ENCODE results near the gene STXBP6.

The STXBP6 gene

DNA sequence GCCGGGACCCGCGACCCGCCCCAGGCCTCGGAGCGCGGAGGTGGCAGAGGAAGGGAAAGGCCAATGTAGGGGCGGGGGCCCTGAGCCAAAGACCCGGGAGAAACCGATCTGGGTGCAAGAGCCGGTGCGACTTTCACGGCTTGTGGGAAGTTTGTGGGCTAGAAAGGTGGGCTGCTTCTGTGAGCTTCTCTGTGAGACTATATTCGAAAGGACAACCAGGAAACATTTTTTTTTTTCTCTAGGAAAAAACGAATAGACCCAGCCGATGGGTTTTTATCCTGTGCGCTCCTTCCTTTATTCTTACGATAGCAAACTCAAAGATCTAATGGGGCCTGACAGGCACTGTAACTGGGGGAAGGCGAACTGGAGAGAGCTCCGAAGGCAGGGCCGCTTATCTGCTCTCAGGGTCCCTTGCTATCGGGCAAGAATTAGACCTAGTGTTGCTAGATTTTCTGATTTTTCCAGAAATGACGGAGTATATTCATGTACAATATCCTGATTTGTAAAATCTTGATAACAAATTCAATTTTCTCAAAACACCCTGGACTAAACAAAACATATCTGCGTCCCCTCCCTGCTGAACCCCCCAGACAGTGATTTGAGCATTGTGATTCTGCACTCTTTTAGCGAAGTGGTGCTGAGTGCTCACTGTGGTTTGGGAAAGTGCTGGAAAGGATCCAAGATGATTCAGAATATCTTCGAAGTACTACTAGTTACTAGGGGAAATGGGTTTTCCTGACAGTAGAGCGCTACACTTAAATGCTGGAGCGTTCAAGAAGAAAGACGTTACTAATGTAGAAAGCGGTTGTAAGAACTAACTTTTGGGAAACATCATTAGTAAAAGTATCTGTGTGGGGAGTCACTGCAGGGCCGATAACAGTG, 563 bp upstream of the STXBP6 start:
- peak; percentile 81 for DNase-seq

GRCh38 chr14:25049093-25049567, 817 bp downstream of the STXBP6 start:
- no peak for DNase-seq

- peak; percentile 46 for DNase-seq
These were observed 1.6 kb downstream of the STXBP6 start for GRCh38 chr14:25048170-25049016.

- DNase-seq, result no peak
These were observed 3.5 kb downstream of the STXBP6 start for GRCh38 chr14:25046301-25046943.

- no peak for DNase-seq
These were observed 5.7 kb downstream of the STXBP6 start for GRCh38 chr14:25044106-25044698.

GRCh38 chr14:25042362-25043299, 7.3 kb downstream of the STXBP6 start:
- DNase-seq, result peak; percentile 68

DNA sequence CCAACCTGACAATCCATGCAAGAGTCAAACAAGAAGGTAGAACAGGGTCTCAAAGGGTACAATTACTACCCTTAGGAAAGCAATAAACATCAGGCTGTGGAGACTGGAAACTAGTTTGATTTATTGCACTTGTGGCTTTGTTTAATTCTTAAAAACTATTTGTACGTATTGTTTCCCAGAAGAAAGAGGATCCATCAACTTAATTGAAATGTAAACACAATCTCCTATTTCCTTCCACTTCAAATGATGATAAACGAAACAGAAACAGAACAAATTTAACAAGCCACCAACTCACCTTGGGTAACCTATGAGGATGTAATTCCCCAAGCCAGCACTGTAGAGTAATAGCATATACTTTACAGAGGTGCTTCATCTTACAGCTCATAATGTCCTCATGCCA, 8.0 kb downstream of the STXBP6 start:
- DNase-seq, result no peak

- no peak for DNase-seq
These were observed 8.5 kb downstream of the STXBP6 start for GRCh38 chr14:25041484-25041883.

- no peak for DNase-seq
These were observed 10.0 kb downstream of the STXBP6 start for GRCh38 chr14:25039933-25040332.

- DNase-seq, result no peak
These were observed 11.8 kb downstream of the STXBP6 start for GRCh38 chr14:25038044-25038668.

- DNase-seq, result no peak
These were observed 12.9 kb downstream of the STXBP6 start for GRCh38 chr14:25037032-25037431.

DNA sequence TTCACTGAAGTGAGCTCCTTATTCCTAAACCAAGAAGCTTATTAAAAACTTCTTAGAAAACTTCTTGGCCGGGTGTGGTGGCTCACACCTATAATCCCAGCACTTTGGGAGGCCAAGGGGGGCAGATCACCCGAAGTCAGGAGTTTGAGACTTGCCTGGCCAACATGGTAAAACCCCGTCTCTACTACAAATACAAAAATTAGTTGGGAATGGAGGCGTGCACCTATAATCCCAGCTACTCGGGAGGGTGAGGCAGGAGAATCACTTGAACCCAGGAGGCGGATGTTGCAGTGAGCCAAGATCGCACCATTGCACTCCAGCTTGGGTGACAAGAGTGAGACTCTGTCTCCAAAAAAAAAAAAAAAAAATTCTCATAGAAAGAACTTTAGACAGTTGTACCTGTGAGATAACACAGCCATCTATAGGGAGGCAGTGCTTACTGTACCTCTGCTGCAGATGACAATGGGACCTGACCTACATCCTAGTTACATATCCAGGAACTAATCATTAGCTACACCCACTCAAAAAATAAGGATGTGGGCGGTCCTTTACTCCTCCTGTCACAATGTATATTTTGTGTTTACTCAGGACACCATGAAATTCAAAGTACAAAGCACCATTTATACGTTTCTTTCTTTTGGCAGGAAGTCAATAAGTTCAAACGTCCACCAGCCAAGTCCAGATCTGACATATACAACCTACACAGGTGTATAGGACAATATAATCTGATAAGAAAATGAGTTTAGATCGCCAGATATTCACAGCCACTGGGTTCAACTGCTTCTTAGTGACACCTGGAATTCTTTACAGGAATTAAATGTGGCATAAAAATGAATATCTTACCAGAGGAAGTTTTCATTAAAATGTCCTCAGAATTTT, 14.9 kb downstream of the STXBP6 start:
- DNase-seq, result no peak

DNA sequence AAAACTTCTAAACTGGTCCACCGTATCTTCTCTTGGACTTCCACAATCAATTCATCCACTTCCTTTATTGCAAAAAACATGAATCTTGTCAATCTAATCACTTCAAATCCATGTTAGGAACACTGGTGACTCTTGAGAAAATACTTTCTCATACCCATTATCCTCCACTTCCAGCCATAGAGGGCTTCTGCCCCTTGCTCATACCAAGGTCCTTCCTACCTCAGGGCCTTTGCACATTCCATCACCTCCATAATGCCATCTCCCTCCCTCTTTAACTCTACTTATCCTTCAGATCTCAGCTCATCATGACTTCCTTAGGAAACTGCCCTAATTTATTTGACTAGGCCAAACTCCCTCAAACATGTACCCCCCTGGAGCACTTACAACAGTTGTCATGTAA, 16.6 kb downstream of the STXBP6 start:
- no peak for DNase-seq

DNA sequence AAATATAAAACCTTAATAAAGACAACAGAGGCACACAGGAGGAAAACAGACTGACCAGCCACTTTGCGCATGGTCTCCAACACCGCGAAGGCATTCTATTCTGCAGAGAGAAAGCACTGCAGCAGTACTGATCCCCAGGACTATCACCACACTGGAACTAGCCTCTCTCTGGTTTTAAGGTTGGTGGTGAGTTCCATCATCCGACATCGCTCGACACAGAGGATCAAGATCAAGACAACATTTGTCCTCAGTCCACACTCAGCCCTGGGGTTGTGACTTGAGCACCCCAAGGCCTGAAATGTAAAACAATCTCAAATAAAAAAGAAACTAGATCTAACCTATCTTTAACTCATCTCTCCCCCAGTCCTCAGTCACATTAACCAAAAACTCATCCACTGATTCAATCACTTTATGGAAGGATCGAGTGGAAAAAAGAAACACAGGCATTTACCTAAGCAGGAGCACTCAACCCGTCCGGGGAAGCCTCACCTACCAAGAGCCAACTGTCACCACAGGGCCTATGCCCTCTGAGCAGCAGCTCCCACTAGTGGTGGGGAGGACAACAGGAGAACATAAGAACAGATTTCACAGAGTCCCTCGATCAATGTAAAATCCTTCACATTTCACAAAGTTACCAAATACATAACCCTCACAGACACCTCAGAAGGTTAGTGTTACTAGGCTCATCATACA, 17.7 kb downstream of the STXBP6 start:
- DNase-seq, result no peak

- no peak for DNase-seq
These were observed 23.3 kb downstream of the STXBP6 start for GRCh38 chr14:25026476-25027137.

- DNase-seq, result no peak
These were observed 30.1 kb downstream of the STXBP6 start for GRCh38 chr14:25019892-25020291.

DNA sequence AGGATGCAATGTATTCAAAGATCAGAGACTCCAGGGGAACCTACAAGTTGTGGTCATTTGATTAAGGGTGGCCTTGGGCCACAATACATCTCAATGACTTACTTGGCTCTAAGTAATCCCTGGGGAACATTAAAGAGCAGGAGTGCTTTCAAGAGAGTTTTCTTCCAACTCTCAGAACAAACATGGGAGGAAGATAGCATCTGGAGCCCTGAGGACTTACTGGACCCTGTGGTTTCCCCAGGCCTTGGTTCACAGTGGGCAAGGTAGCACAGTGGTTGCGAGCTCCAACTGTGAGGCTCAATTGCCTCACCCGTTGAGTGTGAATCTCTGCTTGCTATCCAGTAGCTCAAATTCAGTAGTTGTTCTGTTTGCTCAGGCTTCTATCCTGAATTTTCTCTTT, 32.4 kb downstream of the STXBP6 start:
- no peak for DNase-seq

DNA sequence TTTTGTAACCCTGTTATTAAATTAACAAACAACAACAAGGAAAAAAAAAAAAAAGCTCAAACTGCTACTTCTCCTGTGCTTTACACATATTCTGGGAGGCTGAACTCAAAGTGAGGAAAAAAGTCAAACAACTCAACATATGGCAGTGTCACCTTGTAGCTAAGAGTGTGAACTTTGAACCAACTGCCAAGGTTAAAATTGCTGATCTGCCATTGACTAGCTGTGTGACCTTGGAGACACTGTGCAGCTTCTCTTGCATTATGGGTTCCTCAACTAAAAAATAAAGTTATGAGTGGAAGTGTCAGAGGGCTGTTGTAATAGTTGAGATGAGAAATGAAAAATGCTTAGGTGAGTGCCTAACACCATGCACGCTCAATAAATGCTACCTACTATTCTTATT, 34.2 kb downstream of the STXBP6 start:
- no peak for DNase-seq

- no peak for DNase-seq
These were observed 35.5 kb downstream of the STXBP6 start for GRCh38 chr14:25014440-25014839.
